Measurements from ENCODE around the gene ZACN. TPM values are rescaled to one million over a fixed set of nuclear protein-coding genes. Genes with fewer than 3 reads are reported as not detected.

Gene ZACN
- 1 to 10 TPM in 1 of 4 donors, not detected in 3; 2.2 TPM for total RNA-seq

- peaks cover 18 to 44% of the 10 kb centered on the region in 2 donors for H3K4me1 ChIP-seq
- no peak within 1 kb of the TSS for H3K27ac ChIP-seq
- H3K4me3 ChIP-seq (replicated peaks in 1 of 3), result no peak within 1 kb of the TSS
- TF ChIP-seq CTCF (IDR thresholded peaks at IDR 0.05) (no peak), POLR2A (IDR thresholded peaks at IDR 0.05) (no peak)
- peaks cover 6 to 9% of the 10 kb centered on the region in 2 donors for H3K36me3 ChIP-seq
- WGBS, 2 donors, result 46 to 56% methylated on average over 8 to 14 of the region's 17 CpGs
- no peaks in the 10 kb centered on the region for H3K9me3 ChIP-seq
- intact Hi-C loops (cut with DNase I), result no loop called here
- DNase-seq, result no peak
- H3K27me3 ChIP-seq, result peaks cover 26% of the 10 kb centered on the region
Measured at GRCh38 chr17:76078860-76079534, at the start of gene ZACN. Gene ZACN, plus strand, starts transcription at chr17:76079182. Its CDS starts 83 bp downstream, at chr17:76079265.

- TF ChIP-seq CTCF (IDR thresholded peaks at IDR 0.05), result no peak
- TF ChIP-seq POLR2A (IDR thresholded peaks at IDR 0.05), result no peak
- Histone ChIP-seq H3K9me3 (no peaks in the 10 kb centered on the region), H3K4me1 (peaks cover 5 to 6% of the 10 kb centered on the region in 2 donors), H3K27me3 (no peaks in the 10 kb centered on the region), H3K4me3 (replicated peaks in 1 of 3) (no peak overlapping the region), H3K27ac (no peak overlapping the region), H3K36me3 (no peaks in the 10 kb centered on the region)
- WGBS, 2 donors, result 80 to 84% methylated on average over 20 of the region's 20 CpGs
- intact Hi-C loops (cut with DNase I), result no loop called here
- no peak for DNase-seq
Measured at GRCh38 chr17:76032073-76032779, 46.8 kb upstream of the ZACN start.

- Histone ChIP-seq H3K27ac (no peak overlapping the region), H3K27me3 (no peaks in the 10 kb centered on the region), H3K36me3 (no peaks in the 10 kb centered on the region), H3K9me3 (no peaks in the 10 kb centered on the region), H3K4me1 (peaks cover 1 to 2% of the 10 kb centered on the region in 2 donors), H3K4me3 (replicated peaks in 1 of 3) (no peak overlapping the region)
- TF ChIP-seq CTCF (IDR thresholded peaks at IDR 0.05), result no peak
- TF ChIP-seq POLR2A (IDR thresholded peaks at IDR 0.05), result no peak
- WGBS, 2 donors, result 94 to 99% methylated on average over 5 of the region's 5 CpGs
- no peak for DNase-seq
- intact Hi-C loops (cut with DNase I), result no loop called here
Measured at GRCh38 chr17:76032780-76033108, 46.2 kb upstream of the ZACN start.

GRCh38 chr17:76033139-76033538, 45.8 kb upstream of the ZACN start:
- no peak for TF ChIP-seq POLR2A (IDR thresholded peaks at IDR 0.05)
- no peak for TF ChIP-seq CTCF (IDR thresholded peaks at IDR 0.05)
- no peak overlapping the region for H3K4me3 ChIP-seq (replicated peaks in 1 of 3)
- H3K9me3 ChIP-seq, result no peaks in the 10 kb centered on the region
- no peak overlapping the region for H3K27ac ChIP-seq
- H3K36me3 ChIP-seq, result peaks cover 0 to 1% of the 10 kb centered on the region in 2 donors
- WGBS, 2 donors, result 92 to 93% methylated on average over 6 of the region's 6 CpGs
- no peaks in the 10 kb centered on the region for H3K27me3 ChIP-seq
- intact Hi-C loops (cut with DNase I), result no loop called here
- H3K4me1 ChIP-seq, result no peaks in the 10 kb centered on the region
- DNase-seq, result no peak
